ENCODE data around the gene LPGAT1. TPM values are rescaled to one million over a fixed set of nuclear protein-coding genes. Genes with fewer than 3 reads are reported as not detected.
"Not testable (repeated sequence)": the region's sequence is repeated elsewhere in the genome, so short reads cannot be mapped to it uniquely, and the experiment has no call there.

Gene LPGAT1
- total RNA-seq, 1 donor from 2014 or later = 71.7 TPM

DNA sequence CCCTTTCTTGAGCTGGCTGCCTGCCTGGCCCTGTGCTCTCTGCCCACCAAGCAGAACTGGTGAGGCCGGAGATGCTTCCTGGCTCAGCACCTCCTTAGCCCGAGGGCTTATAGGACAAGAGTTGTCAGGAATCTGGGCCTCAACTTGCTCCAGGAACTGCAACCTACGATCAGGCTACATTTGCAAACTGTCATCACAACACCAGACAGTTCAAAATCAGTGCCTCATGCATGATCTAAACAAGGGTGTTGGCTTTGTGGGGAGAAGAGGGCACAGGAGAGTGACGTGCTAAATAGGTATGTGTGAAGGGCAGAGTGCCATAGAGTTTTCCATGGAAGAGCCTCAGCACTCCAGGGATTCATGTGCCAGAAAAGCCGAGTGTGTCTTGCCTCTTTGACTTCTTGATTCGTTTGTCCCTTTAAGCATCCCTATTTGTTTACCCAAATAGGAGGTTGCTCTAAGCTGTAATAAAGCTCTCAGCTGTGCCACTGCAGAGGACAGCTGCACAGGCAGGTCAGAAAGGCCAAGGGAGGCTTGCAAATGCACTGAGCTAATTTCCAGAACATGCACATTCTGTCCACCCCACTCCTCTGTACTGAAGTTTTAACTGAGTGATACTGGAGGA is 125.0 kb downstream of the LPGAT1 start:
- DNase-seq (ENCODE audit: low spot score) = peak; percentile 15

DNA sequence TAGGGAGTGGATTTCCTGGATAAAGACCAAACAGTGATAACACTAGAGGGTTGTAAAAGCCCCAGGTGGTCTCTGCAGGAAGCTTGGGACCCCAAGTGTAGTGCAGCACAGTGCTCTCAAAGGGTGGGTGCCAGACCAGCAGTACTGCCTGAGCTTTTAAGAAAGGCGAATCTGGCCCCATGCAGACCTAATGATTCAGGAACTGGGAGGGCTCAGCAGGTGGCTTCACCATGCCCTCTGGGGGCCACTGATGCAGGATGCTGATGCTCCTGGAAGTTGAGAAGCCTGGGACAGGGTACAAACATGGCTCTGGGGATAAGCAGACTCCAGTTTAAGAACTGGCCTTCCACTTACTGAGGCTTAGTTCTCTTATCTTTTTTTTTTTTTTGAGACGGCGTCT is 126.0 kb downstream of the LPGAT1 start:
- DNase-seq (ENCODE audit: low spot score) = no peak

DNA sequence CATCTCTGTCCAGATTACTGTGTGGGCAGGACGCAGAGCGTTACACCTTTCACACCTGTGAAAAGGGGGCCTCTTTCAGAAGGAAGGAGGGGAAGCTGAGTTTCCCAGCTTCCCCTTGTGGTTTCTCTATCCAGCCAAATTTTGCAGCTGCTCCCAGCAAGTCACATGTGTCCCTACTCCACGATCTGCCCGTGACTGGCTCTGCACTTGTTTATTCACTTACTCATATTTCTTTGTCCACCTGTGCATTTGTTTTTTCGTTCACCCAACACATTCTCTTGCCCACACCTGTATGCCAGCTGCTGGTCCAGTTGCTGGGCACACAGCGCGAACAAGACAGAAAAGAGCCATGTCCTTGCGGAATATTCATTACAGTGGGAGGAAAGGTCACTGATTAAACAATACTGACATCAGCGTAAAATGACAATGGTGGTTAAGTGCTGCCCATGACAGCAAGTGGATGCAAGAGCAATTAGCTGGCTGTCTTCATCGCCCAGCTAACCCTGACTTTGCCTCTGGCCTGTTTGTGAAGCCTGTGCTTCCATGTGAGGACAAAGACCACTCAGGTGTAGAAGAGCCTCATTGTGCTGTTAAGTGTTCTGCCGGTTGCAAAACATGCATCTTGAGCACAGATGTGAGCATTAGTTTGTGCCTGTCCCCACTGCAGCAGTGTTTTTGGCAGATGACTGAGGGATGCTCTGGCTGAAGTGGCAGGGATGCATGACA is 126.6 kb downstream of the LPGAT1 start:
- DNase-seq (ENCODE audit: low spot score) = no peak

DNA sequence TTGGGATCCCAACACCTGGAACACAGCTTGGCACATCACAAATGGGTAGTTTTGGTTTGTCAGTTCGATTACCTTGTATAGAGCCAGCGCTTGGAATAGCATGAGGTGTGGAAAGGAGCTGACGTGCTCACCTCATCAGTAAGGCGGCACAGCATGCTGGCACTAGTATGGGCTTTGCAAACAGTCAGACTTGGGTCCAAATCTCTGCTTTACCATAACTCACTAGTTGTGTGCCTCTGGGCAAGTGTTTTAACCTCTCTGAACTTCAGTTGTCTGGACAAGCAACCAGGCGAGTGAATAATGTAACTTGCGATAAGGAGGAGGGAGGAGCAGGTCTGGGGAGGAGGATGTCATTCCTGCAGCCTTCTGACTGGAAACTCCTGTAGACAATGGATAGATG is 128.8 kb downstream of the LPGAT1 start:
- no peak for DNase-seq (ENCODE audit: low spot score)

DNA sequence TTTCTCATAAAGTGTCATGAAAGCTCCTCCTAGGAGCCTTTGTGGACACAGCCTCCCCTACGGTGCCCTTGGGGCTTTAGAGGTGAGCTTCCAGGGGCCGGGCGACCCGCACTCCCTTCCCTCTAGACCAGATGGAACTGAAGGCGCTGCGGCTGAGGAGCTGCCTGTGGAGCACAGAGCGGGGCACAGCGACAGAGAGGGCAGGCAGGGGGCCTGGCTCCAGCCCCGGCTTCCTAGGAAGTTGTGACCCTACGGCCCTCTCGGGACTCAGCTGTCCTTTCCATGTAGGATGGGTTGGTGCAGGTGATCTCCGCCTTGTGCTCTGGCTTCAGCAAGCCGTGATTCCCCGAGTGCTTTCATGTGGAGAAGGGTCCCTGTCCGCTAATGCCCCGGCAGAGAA is 131.5 kb downstream of the LPGAT1 start:
- no peak for DNase-seq (ENCODE audit: low spot score)

DNA sequence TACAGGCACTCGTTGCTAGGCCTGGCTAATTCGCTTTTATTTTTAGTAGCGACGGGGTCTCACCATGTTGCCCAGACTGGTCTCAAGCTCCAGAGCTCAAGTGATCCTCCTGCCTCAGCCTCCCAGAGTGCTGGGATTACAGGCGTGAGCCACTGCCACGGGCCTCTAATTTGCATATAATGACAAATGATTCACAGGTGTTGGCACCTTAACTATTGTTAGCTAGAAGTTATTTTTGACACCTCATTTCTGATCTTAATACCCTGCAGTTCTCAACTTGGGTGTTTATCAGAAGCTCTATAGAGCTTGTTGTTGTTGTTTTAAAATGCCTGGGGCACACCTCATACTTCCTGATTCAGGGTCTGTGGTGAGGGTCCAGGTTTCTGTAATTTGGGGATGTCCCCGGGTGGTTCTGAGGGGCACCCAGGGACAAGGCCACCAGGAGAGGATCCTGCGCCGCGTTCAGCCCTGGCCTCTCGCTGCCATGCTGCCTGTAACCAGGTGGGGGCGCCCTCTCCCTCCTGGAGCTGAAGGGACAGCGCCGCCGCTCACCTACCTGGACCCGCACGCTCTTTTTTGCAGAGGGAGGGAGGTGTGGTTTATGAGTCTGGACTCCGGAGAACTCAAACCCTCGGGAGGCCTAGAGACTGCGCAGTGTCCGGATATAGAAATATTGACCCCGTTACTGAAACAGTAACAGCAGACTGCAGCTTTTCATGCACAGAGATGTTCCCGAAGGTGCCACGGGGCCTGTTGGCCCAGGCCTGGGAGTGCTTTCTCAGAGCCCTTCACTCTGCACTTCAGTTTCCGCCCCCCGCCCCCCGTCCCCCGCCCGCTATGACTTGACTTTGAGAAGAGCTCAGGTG is 132.2 kb downstream of the LPGAT1 start:
- DNase-seq (ENCODE audit: low spot score) = peak; percentile 53

DNA sequence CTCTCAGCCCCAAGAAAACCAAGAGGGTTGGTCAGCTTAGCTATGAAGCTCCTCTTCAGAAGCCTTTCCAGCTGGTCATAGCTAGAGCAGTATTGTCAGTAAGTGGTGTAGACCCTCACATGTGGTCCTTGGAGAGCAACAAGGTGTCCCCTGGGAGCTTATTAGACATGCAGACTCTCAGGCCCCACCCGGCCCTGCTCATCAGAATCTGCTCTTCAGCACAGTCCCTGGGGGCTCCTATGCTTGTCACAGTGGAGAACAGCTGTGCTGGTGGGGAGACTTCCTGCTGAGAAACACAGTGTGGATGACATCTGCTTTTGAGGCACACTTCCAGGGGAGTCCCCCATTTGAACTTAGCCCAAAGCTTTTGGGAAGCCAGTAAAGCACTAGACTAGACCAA is 133.2 kb downstream of the LPGAT1 start:
- DNase-seq (ENCODE audit: low spot score) = no peak

DNA sequence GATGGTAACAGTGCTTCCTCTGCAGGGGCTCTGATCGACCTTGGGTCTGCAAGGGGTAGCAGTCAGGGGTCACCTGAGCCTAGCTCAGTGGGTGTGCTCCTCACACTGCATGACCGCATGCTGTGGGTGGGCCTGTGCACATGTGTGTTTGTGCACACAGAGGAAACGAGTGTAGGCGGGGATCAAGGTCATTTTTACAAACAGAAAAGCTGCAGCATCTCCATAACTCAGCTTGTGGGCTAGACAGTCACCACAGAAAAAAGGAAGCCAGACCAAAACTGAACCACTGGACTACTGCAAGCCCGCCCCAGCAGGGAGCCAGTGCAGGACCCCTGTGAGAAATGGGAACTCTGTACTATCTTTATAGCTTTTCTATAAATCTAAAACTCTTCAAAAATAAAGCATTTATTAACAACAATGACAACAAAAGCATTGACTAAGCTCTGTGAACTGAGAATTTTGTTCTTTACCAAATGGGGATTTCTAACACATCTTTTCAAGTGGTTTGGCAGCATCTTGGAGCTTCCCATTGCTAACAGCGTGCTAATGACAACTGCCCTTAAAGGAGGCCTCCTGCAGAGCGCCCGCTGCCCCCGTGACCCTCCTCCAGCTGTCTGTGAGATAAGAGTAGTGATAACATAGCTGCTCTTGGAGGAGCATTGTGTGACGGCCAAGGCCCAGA is 135.3 kb downstream of the LPGAT1 start:
- DNase-seq (ENCODE audit: low spot score) = no peak

DNA sequence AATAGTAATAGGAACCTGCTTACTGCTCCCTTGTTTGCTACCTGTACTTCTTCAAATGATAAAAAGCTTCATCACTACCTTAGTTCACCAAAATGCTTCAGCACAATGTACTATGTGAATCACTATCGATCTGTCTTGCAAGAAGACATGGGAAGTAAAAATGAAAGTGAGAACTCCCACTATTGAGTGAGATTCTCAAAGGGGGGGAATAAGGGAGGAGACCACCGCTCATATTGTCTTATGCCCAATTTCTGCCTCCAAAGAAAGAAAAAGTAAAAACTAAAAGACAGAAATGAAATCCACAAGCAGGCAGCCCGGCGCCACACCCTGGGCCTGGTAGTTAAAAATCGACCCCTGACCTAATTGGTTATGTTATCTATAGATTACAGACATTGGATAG is 136.7 kb downstream of the LPGAT1 start:
- not testable (repeated sequence) for DNase-seq (ENCODE audit: low spot score)

Other genes starting within 250 kb of the LPGAT1 start
- gene NEK2, start 155.1 kb downstream of the LPGAT1 start, total RNA-seq (ENCODE audit: insufficient read depth, low replicate concordance) = 3.1 TPM
- 5.8 TPM for gene INTS7, start 204.8 kb upstream of the LPGAT1 start, total RNA-seq (ENCODE audit: insufficient read depth, low replicate concordance)
- 3.6 TPM for gene DTL, start 205.0 kb upstream of the LPGAT1 start, total RNA-seq (ENCODE audit: insufficient read depth, low replicate concordance)